ENCODE results near the gene ACOXL.
A peak's percentile ranks its signal among the peaks of the same experiment; 100 is the strongest.

Gene ACOXL

DNA sequence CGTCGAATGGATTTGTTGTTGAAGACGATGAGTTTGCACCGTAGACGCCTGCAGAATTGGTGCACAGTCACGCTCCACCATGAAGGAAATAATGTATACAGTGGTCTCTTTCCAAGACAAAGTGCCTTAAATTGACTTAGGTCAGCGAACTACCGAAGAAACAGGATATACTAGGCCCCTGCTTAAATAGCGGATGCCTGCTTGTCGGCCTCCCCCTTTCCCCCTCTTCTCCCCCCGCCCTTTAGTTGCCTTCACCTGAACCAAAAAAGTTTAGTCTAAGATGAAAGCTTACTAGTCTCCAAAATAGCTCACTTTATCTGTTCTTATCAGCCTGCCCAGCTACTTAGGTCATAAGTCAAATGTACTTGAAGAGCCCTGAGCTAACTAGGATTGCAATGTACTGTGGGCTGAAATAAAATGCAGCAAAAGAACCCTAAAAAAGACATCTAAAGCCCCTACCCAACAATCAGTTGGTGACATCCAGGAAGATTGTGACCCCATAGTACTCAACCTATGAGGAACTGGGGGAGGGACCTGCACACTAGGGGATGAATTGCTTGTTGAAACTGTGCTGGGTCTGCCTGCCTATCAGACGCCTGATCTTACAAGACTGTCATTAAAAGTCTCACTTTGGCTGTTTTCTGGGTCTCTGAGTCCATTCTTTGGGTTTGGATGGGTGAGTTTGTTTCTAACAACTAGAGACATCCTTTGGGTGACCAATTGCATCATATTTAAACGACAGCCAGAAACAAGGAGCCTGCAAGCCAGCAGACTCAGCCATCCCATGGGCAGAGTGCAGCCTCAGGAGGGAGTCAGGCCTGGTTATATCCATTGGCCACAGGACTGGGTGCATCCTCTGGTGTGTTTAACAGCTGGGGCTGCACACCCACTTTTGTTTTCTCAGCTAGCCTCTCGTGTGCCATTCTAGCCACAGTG is 14.5 kb downstream of the ACOXL start (continued):
- TF ChIP-seq, protein P1, sequence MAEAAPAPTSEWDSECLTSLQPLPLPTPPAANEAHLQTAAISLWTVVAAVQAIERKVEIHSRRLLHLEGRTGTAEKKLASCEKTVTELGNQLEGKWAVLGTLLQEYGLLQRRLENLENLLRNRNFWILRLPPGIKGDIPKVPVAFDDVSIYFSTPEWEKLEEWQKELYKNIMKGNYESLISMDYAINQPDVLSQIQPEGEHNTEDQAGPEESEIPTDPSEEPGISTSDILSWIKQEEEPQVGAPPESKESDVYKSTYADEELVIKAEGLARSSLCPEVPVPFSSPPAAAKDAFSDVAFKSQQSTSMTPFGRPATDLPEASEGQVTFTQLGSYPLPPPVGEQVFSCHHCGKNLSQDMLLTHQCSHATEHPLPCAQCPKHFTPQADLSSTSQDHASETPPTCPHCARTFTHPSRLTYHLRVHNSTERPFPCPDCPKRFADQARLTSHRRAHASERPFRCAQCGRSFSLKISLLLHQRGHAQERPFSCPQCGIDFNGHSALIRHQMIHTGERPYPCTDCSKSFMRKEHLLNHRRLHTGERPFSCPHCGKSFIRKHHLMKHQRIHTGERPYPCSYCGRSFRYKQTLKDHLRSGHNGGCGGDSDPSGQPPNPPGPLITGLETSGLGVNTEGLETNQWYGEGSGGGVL (tag by site-specific recombination; IDR thresholded peaks at IDR 0.05), result no peak
- TF ChIP-seq ZNF121 (tag by site-specific recombination; IDR thresholded peaks at IDR 0.05) (no peak), ZNF514 (tag by site-specific recombination; IDR thresholded peaks at IDR 0.05) (no peak), TCF7L2 (IDR thresholded peaks at IDR 0.05; ENCODE audit: borderline replicate concordance, low read depth, low read length) (no peak), ZNF529 (tag by site-specific recombination; IDR thresholded peaks at IDR 0.05; ENCODE audit: insufficient replicate concordance) (no peak), ZFP3 (tag by site-specific recombination; IDR thresholded peaks at IDR 0.05; ENCODE audit: low read depth) (no peak), ZNF10 (tag by site-specific recombination; IDR thresholded peaks at IDR 0.05) (no peak), ZNF48 (tag by site-specific recombination; IDR thresholded peaks at IDR 0.05) (no peak)
- TF ChIP-seq, protein P2, sequence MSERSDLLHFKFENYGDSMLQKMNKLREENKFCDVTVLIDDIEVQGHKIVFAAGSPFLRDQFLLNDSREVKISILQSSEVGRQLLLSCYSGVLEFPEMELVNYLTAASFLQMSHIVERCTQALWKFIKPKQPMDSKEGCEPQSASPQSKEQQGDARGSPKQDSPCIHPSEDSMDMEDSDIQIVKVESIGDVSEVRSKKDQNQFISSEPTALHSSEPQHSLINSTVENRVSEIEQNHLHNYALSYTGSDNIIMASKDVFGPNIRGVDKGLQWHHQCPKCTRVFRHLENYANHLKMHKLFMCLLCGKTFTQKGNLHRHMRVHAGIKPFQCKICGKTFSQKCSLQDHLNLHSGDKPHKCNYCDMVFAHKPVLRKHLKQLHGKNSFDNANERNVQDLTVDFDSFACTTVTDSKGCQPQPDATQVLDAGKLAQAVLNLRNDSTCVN (tag by site-specific recombination; optimal IDR thresholded peaks at IDR 0.05), result no peak
- TF ChIP-seq, protein P3, sequence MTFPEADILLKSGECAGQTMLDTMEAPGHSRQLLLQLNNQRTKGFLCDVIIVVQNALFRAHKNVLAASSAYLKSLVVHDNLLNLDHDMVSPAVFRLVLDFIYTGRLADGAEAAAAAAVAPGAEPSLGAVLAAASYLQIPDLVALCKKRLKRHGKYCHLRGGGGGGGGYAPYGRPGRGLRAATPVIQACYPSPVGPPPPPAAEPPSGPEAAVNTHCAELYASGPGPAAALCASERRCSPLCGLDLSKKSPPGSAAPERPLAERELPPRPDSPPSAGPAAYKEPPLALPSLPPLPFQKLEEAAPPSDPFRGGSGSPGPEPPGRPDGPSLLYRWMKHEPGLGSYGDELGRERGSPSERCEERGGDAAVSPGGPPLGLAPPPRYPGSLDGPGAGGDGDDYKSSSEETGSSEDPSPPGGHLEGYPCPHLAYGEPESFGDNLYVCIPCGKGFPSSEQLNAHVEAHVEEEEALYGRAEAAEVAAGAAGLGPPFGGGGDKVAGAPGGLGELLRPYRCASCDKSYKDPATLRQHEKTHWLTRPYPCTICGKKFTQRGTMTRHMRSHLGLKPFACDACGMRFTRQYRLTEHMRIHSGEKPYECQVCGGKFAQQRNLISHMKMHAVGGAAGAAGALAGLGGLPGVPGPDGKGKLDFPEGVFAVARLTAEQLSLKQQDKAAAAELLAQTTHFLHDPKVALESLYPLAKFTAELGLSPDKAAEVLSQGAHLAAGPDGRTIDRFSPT (tag by site-specific recombination; IDR thresholded peaks at IDR 0.05), result no peak

DNA sequence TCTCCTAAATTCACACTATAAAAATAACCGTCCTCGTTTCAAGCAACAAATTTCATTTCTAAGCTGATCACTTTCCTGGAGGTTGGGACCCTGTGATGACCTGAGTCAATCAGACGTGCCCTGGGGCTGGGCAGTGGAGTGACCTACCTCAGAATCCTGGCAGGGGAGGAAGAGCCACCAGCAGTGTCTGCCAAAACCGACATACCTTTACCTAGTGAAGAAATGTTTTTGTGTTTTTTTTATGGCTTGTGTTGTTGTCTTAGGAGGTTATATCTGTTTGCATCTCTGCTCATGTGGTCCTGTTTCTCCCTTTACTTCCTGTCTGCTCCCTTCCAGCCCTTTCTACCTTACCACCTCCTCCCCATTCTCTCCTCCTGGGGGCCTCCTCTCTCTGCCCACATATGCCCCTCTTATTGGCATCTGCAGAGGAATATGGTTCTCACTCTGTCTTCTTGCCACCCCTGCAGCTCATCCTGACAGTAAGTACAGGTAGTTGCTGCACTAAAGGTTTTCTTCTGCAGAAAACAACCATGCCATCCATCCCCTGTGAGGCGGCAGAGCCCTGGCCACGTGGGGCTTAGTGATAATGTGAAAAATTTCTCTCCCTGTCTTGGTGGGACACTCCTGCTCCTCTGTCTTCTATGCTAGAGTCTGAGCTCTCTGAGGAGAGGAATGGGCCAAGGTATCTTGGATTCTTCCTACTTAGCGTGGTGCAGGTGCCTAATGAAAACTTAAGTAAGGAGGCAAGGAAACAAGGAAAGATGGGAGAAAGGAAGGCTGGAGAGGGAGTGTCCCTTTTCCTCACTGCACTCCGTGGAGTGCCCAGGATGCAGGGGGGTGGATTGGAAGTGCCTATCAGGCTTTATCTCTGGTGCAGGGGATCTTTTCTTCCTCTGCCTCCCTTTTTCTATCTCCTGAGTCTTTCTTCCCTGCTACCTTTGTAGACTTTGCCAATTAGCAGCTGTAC is 15.4 kb downstream of the ACOXL start:
- TF ChIP-seq, protein P4, sequence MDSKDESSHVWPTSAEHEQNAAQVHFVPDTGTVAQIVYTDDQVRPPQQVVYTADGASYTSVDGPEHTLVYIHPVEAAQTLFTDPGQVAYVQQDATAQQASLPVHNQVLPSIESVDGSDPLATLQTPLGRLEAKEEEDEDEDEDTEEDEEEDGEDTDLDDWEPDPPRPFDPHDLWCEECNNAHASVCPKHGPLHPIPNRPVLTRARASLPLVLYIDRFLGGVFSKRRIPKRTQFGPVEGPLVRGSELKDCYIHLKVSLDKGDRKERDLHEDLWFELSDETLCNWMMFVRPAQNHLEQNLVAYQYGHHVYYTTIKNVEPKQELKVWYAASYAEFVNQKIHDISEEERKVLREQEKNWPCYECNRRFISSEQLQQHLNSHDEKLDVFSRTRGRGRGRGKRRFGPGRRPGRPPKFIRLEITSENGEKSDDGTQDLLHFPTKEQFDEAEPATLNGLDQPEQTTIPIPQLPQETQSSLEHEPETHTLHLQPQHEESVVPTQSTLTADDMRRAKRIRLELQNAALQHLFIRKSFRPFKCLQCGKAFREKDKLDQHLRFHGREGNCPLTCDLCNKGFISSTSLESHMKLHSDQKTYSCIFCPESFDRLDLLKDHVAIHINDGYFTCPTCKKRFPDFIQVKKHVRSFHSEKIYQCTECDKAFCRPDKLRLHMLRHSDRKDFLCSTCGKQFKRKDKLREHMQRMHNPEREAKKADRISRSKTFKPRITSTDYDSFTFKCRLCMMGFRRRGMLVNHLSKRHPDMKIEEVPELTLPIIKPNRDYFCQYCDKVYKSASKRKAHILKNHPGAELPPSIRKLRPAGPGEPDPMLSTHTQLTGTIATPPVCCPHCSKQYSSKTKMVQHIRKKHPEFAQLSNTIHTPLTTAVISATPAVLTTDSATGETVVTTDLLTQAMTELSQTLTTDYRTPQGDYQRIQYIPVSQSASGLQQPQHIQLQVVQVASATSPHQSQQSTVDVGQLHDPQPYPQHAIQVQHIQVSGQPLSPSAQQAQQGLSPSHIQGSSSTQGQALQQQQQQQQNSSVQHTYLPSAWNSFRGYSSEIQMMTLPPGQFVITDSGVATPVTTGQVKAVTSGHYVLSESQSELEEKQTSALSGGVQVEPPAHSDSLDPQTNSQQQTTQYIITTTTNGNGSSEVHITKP (tag by site-specific recombination; IDR thresholded peaks at IDR 0.05), result peak; percentile 78
- no peak for TF ChIP-seq ZNF843 (tag by site-specific recombination; IDR thresholded peaks at IDR 0.05)
- no peak overlapping the region for H3K4me3 ChIP-seq (ENCODE audit: low read depth, low read length)
- ChIA-PET CTCF (interaction anchor here (0.8 to 3.8 kb wide), 3 partner anchors 7 to 67 kb away, joined by 4 to 16 read pairs (median 4); no protein-coding TSS in a partner anchor), POLR2A (interaction anchor here (0.8 to 0.9 kb wide), 2 partner anchors 70 kb away, joined by 3 to 5 read pairs; partner anchors contain the start of gene BUB1)
- H3K4me1 ChIP-seq (ENCODE audit: control insufficient read depth, insufficient read depth, low read length), result peaks cover 3% of the 10 kb centered on the region; the same call in 1 of the 2 replicates
- H3K36me3 ChIP-seq (ENCODE audit: control insufficient read depth in 2 of 2, insufficient read depth in 1 of 2, low read length in 2 of 2), result no peaks in the 10 kb centered on the region
- no peaks in the 10 kb centered on the region for H3K9me3 ChIP-seq (ENCODE audit: control insufficient read depth, insufficient read depth, low read depth, low read length)
- no peak overlapping the region for H3K27ac ChIP-seq (ENCODE audit: extremely low read depth, low read depth, low read length)

Measured in HEK293 (cell line).